GM12801 (cell line): ENCODE measurements around the gene KCNK15.

ENCODE experiments used
- CTCF ChIP-seq: IDR thresholded peaks from one replicate; pipeline ENCODE4 v1.5.1; 2011; ENCODE audit warnings: control low read depth; ENCODE audit not compliant: insufficient read length; ENCODE audit errors: extremely low read depth

KCNK15 gene

GRCh38 chr20:44788706-44789456, 43.2 kb downstream of the KCNK15 start:
- no peak for TF ChIP-seq CTCF

GRCh38 chr20:44790638-44791393, 45.2 kb downstream of the KCNK15 start:
- no peak for TF ChIP-seq CTCF

GRCh38 chr20:44792796-44793195, 47.1 kb downstream of the KCNK15 start:
- TF ChIP-seq CTCF = no peak

GRCh38 chr20:44795836-44796235, 50.2 kb downstream of the KCNK15 start:
- no peak for TF ChIP-seq CTCF

- no peak for TF ChIP-seq CTCF
Observed at GRCh38 chr20:44796311-44796710, 50.6 kb downstream of the KCNK15 start.

GRCh38 chr20:44796758-44797457, 51.2 kb downstream of the KCNK15 start:
- no peak for TF ChIP-seq CTCF

- TF ChIP-seq CTCF = no peak
Observed at GRCh38 chr20:44799691-44800090, 54.0 kb downstream of the KCNK15 start.
